ENCODE results near the gene NDUFB11. TPM values are rescaled to one million over a fixed set of nuclear protein-coding genes. Genes with fewer than 3 reads are reported as not detected.

NDUFB11 gene
- total RNA-seq (55.0 and 72.7 TPM in 2 replicates), polyA plus RNA-seq (38.9 and 44.0 TPM in 2 replicates), polyA minus RNA-seq (ENCODE audit: low replicate concordance) (91.5 and 109 TPM in 2 replicates)
- polyA plus RNA-seq (2012): 92.3 and 104 TPM in 2 replicates

GRCh38 chrX:47144626-47145394 lies at the start of gene NDUFB11, which contains the start of gene RBM10:
NDUFB11 (minus strand) TSS chrX:47144702; CDS start chrX:47144679, 23 bp downstream.
RBM10 (plus strand) TSS chrX:47145221; CDS start chrX:47147482, 2,261 bp downstream.
- Histone ChIP-seq H3K27ac (ENCODE audit: insufficient read depth, low read length) (peak within 1 kb of the TSS; percentile 63), H3K9ac (ENCODE audit: insufficient read depth, low read length) (peak within 1 kb of the TSS; percentile 87), H3K36me3 (ENCODE audit: control insufficient read depth, insufficient read depth, low read length) (no peaks in the 10 kb centered on the region), H3K9me3 (ENCODE audit: control insufficient read depth, insufficient read depth, low read depth, low read length) (no peaks in the 10 kb centered on the region), H3K79me2 (ENCODE audit: control insufficient read depth, insufficient read depth, low read length) (peaks cover 56% of the 10 kb centered on the region), H4K20me1 (ENCODE audit: control insufficient read depth, extremely low read depth, insufficient read depth, low read length) (no peaks in the 10 kb centered on the region), H3K27me3 (ENCODE audit: control insufficient read depth, insufficient read depth, low read length) (no peaks in the 10 kb centered on the region), H3K4me3 (replicated peaks in 1 of 4; ENCODE audit: control extremely low read depth in 1 of 4, insufficient read depth in 1 of 4, low read depth in 3 of 4, low read length in 4 of 4) (peak within 1 kb of the TSS; percentile 64 to 85 (median 72)), H3K4me1 (ENCODE audit: control insufficient read depth, extremely low read depth, insufficient read depth, low read length) (no peaks in the 10 kb centered on the region), H2AFZ (ENCODE audit: low read length) (peak within 1 kb of the TSS; percentile 39), H3K4me2 (ENCODE audit: extremely low read depth, insufficient read depth, low read length) (peak within 1 kb of the TSS; percentile 92)
- DNase-seq (ENCODE audit: low read depth in 2 of 2): peak; percentile 94 to 96
- TF ChIP-seq CTCF (conservative IDR thresholded peaks at IDR 0.05 in 1 of 2, IDR thresholded peaks at IDR 0.05 in 1 of 2; ENCODE audit: low read depth in 1 of 2, low read length in 2 of 2) (peak; percentile 46 to 62), EZH2 (IDR thresholded peaks at IDR 0.05; ENCODE audit: low read length, missing control alignments) (no peak)

GRCh38 chrX:47193475-47194193 lies 49.1 kb upstream of the NDUFB11 start, which contains the start of gene UBA1:
UBA1 (plus strand) TSS chrX:47193829; CDS start chrX:47198803, 4,974 bp downstream.
- no peaks in the 10 kb centered on the region for H3K9me3 ChIP-seq (ENCODE audit: control insufficient read depth, insufficient read depth, low read depth, low read length)
- no peaks in the 10 kb centered on the region for H4K20me1 ChIP-seq (ENCODE audit: control insufficient read depth, extremely low read depth, insufficient read depth, low read length)
- no peaks in the 10 kb centered on the region for H3K27me3 ChIP-seq (ENCODE audit: control insufficient read depth, insufficient read depth, low read length)
- peak within 1 kb of the TSS; percentile 73 to 97 (median 86) for H3K4me3 ChIP-seq (replicated peaks in 1 of 4; ENCODE audit: control extremely low read depth in 1 of 4, insufficient read depth in 1 of 4, low read depth in 3 of 4, low read length in 4 of 4)
- peaks cover 3% of the 10 kb centered on the region for H3K36me3 ChIP-seq (ENCODE audit: control insufficient read depth, insufficient read depth, low read length)
- peak within 1 kb of the TSS; percentile 99 for H3K4me2 ChIP-seq (ENCODE audit: extremely low read depth, insufficient read depth, low read length)
- H3K79me2 ChIP-seq (ENCODE audit: control insufficient read depth, insufficient read depth, low read length): peaks cover 48% of the 10 kb centered on the region
- H3K4me1 ChIP-seq (ENCODE audit: control insufficient read depth, extremely low read depth, insufficient read depth, low read length): peaks cover 18% of the 10 kb centered on the region
- peak within 1 kb of the TSS; percentile 90 for H3K27ac ChIP-seq (ENCODE audit: insufficient read depth, low read length)
- H2AFZ ChIP-seq (ENCODE audit: low read length): peak within 1 kb of the TSS; percentile 35
- peak within 1 kb of the TSS; percentile 97 for H3K9ac ChIP-seq (ENCODE audit: insufficient read depth, low read length)
- TF ChIP-seq CTCF (conservative IDR thresholded peaks at IDR 0.05 in 1 of 2, IDR thresholded peaks at IDR 0.05 in 1 of 2; ENCODE audit: low read depth in 1 of 2, low read length in 2 of 2): peak; percentile 45 to 55
- no peak for TF ChIP-seq EZH2 (IDR thresholded peaks at IDR 0.05; ENCODE audit: low read length, missing control alignments)
- DNase-seq (ENCODE audit: low read depth in 2 of 2): peak; percentile 94

Measured in fibroblast of lung (primary cell).